Dermis microvascular lymphatic vessel endothelial cell (primary cell): ENCODE measurements around the gene MAGEA11. TPM values are rescaled to one million over a fixed set of nuclear protein-coding genes. Genes with fewer than 3 reads are reported as not detected.

ENCODE experiments used
- total RNA-seq: library from RNA; depleted of rRNA; stranded (reverse); fragments of >200 nt; gene quantifications from 2 replicates; pipeline ENCODE4 v1.2.1, GENCODE V29; 2014

Gene MAGEA11
- total RNA-seq, 1 donor from 2014 or later = not detected

Other genes starting within 250 kb of the MAGEA11 start
- gene IDS, start 206.8 kb upstream of the MAGEA11 start, total RNA-seq = 12.8 and 25.7 TPM in 2 replicates
- 13.8 and 13.9 TPM in 2 replicates for gene EOLA1, start 171.0 kb upstream of the MAGEA11 start, total RNA-seq
- not detected in 2 replicates for gene HSFX3, start 162.1 kb upstream of the MAGEA11 start, total RNA-seq
- not detected in 2 replicates for gene MAGEA9B, start 124.6 kb upstream of the MAGEA11 start, total RNA-seq
- 0.25 and 0.26 TPM in 2 replicates for gene HSFX2, start 116.7 kb upstream of the MAGEA11 start, total RNA-seq
- 16.9 and 21.2 TPM in 2 replicates for gene TMEM185A, start 80.3 kb upstream of the MAGEA11 start, total RNA-seq
- gene HSFX1, start 62.0 kb downstream of the MAGEA11 start, total RNA-seq = 0.26 and 0.63 TPM in 2 replicates
- not detected in 2 replicates for gene MAGEA9, start 69.9 kb downstream of the MAGEA11 start, total RNA-seq
- not detected in 2 replicates for gene MAGEA8, start 169.1 kb downstream of the MAGEA11 start, total RNA-seq
- not detected in 2 replicates for gene HSFX4, start 217.5 kb downstream of the MAGEA11 start, total RNA-seq
- gene EOLA2, start 226.4 kb downstream of the MAGEA11 start, total RNA-seq = 11.7 and 17.1 TPM in 2 replicates